ENCODE data around the gene CDH22. TPM values are rescaled to one million over a fixed set of nuclear protein-coding genes. Genes with fewer than 3 reads are reported as not detected.

CDH22 gene
- total RNA-seq, 3 donors from 2014 or later: 0.13 to 0.32 (median 0.19) TPM

DNA sequence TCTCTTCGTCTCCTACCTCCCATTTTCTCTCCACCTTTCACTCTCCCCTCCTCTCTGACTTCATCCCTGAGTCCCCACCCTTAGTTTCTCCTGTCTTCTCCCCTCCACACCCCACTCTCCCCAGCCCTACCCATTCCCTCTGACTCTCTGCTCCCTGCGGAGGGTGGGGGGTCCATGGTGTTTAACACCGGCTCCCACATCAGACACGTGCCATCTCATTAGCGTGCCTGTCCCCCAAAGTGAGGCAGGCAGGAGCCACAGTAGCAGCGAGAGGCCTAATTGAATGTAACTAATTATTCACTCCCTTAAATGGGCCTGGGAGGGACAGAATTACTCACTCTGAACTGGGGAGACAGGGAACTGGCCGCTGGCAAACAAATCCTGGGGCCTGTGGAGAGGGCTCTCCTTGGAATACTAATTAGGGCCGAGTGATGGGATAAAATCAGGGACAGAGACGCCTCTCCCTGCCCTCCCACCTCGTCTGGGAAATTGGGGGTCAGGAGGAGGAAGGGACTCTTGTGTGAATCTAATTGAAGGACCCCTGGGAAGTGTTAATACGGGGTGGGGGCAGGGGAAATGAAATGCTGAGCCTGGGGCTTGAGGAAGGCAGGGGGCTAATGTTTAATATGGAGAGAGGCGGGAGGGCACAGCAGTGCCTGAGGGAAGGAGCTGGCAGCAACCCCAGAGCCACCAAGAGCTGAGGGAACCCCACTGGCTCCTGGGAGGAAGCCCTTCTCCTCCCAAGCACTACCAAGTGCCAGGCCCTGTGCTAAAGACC lies 172.3 kb downstream of the CDH22 start:
- no peak for TF ChIP-seq CTCF (IDR thresholded peaks at IDR 0.05)
- no peak for DNase-seq
- intact Hi-C loops (cut with DNase I, micrococcal nuclease): no loop called here
- Histone ChIP-seq H3K4me1 (ENCODE audit: low read depth) (no peaks in the 10 kb centered on the region), H3K4me3 (no peak overlapping the region), H3K9me3 (no peaks in the 10 kb centered on the region), H3K36me3 (ENCODE audit: low read depth) (no peaks in the 10 kb centered on the region)
- ATAC-seq: no peak

DNA sequence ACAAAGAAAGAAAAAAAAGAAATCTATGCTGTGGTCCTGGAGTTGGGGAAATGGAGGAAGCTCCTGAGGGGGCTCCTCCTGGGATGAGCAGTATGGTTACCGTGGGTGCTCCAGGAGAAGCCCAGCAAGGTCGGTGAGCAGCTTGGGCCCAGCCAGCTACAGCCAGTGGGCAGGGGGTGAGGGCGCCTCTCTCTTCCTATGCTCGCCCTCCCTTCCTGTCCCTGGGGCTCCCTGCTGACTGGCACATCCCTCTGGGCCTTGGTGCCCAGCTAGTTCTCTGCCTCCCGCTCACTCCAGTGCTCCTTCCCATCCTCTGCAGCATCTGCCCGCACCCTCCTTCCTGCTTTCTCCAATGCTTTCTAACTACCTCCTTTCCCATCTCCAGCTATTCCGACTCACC lies 173.6 kb downstream of the CDH22 start:
- ATAC-seq: no peak

GRCh38 chr20:46133886-46134654 lies 174.2 kb downstream of the CDH22 start:
- DNase-seq (no peak), ATAC-seq (no peak)
- TF ChIP-seq CTCF (IDR thresholded peaks at IDR 0.05): no peak
- H3K4me1 ChIP-seq (ENCODE audit: low read depth): no peaks in the 10 kb centered on the region
- intact Hi-C loops (cut with DNase I, micrococcal nuclease): no loop called here
- H3K4me3 ChIP-seq: no peak overlapping the region
- H3K36me3 ChIP-seq (ENCODE audit: low read depth): no peaks in the 10 kb centered on the region
- H3K9me3 ChIP-seq: no peaks in the 10 kb centered on the region

More for the DNA sequence above, 173.6 kb downstream of the CDH22 start:
- no peak for DNase-seq
- Histone ChIP-seq H3K9me3 (no peaks in the 10 kb centered on the region), H3K4me3 (no peak overlapping the region), H3K36me3 (ENCODE audit: low read depth) (no peaks in the 10 kb centered on the region), H3K4me1 (ENCODE audit: low read depth) (no peaks in the 10 kb centered on the region)
- intact Hi-C loops (cut with DNase I, micrococcal nuclease): no loop called here
- no peak for TF ChIP-seq CTCF (IDR thresholded peaks at IDR 0.05)

DNA sequence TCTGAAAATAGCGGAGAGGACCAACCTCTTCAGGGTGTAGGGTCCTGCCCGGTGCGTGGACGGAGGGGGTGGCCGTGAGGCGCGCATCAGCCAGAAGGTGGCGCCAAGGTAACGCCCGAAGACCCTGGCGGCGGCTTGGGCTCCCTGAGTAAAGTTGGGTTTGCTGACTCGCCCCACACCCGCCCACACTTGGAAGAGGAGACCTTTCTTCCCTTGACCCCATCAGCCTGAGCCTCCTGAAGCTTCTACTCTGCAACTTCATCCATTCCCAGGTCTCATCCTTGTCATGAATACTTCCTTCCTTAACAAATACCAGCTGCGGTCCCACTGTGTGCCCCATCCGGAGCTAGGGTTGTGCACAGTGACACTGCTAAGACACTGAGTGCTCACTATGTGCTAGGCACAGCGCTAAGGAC lies 175.6 kb downstream of the CDH22 start:
- ATAC-seq: peak; percentile 85
- peak; percentile 57 for TF ChIP-seq CTCF (IDR thresholded peaks at IDR 0.05)
- H3K36me3 ChIP-seq (ENCODE audit: low read depth): no peaks in the 10 kb centered on the region
- peak in 2 of 3 donors; percentile 65 to 71 for DNase-seq
- intact Hi-C loops (cut with DNase I, micrococcal nuclease): no loop called here
- H3K9me3 ChIP-seq: no peaks in the 10 kb centered on the region
- no peaks in the 10 kb centered on the region for H3K4me1 ChIP-seq (ENCODE audit: low read depth)
- no peak overlapping the region for H3K4me3 ChIP-seq

- TF ChIP-seq CTCF (IDR thresholded peaks at IDR 0.05): no peak
- no peak for DNase-seq
- intact Hi-C loops (cut with DNase I, micrococcal nuclease): no loop called here
- Histone ChIP-seq H3K9me3 (no peaks in the 10 kb centered on the region), H3K4me3 (no peak overlapping the region), H3K4me1 (ENCODE audit: low read depth) (no peaks in the 10 kb centered on the region), H3K36me3 (ENCODE audit: low read depth) (no peaks in the 10 kb centered on the region)
- no peak for ATAC-seq
These were observed 176.9 kb downstream of the CDH22 start for GRCh38 chr20:46131396-46131795.

Data from mucosa of descending colon (tissue), 3 donors.